RKO (cell line): Measurements from ENCODE around the gene SBF2.
"Not testable (repeated sequence)": the region's sequence is repeated elsewhere in the genome, so short reads cannot be mapped to it uniquely, and the experiment has no call there.

ENCODE experiments used
- DNase-seq: peaks from one replicate; pipeline ENCODE4 v3.0.0-alpha.2; 2016; ENCODE audit warnings: low spot score

The SBF2 gene

DNA sequence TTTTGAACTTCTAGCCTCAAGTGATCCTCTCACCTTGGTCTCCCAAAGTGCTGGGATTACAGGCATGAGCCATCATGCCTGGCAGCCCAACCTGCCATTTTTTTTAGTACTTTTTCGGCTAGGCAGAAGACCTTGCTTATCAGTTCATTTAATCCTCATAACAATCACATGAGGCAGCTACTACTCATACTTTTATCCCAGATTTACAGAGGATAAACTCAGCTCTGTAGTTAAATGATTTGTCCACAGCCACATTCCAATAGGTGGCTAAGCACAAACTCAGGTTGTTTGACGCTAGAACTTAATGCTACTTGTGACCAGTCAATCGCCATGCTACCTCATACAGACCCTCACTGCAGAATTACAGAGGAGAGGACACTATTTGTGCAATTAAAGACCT lies 28.1 kb downstream of the SBF2 start:
- no peak for DNase-seq

DNA sequence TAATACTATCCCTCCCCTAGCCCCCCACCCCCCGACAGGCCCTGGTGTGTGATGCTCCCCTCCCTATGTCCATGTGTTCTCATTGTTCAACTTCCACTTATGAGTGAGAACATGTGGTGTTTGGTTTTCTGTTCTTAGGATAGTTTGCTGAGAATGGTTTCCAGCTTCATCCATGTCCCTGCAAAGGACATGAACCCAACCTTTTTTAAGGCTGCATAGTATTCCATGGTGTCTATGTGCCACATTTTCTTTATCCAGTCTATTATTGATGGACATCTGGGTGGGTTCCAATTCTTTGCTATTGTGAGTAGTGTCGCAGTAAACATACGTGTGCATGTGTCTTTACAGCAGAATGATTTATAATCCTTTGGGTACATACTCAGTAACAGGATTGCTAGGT lies 29.3 kb downstream of the SBF2 start:
- not testable (repeated sequence) for DNase-seq

DNA sequence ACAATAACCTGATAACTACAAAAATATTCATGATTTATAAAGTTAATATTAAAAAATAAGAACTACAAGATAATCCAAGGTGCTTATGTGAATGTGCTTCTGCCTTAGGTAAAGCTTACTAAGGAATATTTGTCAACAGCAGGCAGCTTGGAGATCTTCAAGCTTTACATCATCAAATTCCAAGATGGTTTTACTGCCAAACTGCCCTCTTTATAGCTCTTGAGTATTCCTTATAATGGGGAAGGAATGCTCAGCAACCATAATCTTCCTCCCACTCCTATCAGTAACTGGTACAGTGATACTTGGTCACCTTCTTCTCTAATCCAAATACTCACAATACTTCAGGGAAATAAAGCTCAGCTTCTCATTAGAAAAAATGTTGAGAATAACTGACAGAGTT lies 30.1 kb downstream of the SBF2 start:
- DNase-seq = no peak

- DNase-seq = no peak
These were observed 32.2 kb downstream of the SBF2 start for GRCh38 chr11:10261821-10262220.

DNA sequence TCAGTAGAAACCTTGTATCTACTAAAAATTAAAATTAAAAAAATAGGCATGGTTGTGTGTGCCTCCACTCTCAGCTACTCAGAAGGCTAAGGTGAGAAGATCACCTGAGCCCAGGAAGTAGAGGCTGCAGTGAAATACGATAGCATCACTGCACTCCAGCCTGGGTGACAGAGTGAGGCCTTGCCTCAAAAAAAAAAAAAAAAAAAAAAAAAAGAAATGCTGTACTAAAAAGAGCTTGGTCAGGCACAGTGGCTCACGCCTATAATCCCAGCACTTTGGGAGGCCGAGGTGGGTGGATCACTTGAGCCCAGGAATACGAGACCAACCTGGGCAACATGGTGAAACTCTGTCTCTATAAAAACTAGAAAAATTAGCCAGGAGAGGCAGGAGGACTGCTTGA lies 36.5 kb downstream of the SBF2 start:
- DNase-seq = no peak

GRCh38 chr11:10255388-10256125 lies 38.5 kb downstream of the SBF2 start:
- DNase-seq = no peak

DNA sequence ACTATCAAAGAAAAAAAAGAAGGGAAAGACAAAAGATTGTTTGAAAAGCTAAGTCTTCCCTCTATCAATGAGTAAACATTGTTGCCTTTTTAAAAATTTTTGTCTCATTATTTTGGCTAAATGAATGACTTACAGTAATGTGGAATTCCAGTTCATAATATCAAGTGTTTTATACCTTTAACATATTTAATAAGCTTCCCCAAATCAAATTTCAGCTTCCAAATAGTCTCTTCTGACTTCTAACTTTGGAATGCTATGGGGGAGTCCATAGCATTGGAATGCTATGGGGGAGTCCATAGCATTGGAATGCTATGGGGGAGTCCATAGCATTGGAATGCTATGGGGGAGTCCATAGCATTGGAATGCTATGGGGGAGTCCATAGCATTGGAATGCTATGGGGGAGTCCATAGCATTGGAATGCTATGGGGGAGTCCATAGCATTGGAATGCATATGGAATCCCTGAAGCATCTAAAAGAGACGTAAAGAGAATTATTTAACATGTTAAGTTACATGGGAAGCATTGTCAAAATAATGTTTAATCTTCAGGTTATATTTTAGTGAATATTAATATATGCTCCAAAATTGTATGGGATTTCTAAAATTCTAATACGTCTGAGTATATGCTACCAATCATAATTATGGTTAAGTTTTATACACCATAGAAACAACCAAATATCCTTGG lies 44.4 kb downstream of the SBF2 start:
- DNase-seq = not testable (repeated sequence)

DNA sequence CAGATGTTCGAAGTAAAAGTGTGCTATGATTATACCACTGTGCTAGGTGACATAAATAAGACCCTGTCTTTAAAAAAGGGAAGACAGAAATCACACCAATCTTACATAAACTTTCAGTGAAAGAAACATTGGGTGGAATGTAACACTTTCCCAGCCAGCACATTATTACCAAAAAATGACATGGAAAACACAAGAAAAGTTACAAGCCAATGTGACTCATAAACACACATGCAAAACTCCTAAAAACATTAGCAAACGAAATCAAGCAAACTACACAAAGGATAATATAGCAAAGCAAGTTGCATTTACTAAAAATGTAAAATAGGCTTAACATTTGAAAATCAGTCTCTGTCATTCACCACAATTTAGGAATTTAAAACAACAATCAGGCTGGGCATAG lies 47.0 kb downstream of the SBF2 start:
- no peak for DNase-seq

GRCh38 chr11:10243896-10244575 lies 50.0 kb downstream of the SBF2 start:
- no peak for DNase-seq

DNA sequence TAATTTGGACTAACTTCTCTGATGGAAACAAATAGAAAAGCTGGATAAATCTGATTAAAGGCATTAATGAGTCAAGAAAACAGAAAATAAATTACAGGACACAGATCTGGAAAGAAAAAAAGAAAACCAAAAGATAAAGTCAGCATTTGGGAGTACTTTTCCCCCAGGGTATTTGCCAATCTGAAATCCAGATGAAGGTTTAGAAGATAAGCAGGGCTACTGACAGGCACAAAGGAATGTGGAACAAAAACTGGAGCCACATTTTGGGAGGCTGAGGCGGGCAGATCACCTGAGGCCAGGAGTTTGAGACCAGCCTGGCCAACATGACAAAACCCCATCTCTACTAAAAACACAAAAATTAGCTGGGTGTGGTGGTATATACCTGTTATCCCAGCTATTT lies 57.2 kb downstream of the SBF2 start:
- DNase-seq = no peak

DNA sequence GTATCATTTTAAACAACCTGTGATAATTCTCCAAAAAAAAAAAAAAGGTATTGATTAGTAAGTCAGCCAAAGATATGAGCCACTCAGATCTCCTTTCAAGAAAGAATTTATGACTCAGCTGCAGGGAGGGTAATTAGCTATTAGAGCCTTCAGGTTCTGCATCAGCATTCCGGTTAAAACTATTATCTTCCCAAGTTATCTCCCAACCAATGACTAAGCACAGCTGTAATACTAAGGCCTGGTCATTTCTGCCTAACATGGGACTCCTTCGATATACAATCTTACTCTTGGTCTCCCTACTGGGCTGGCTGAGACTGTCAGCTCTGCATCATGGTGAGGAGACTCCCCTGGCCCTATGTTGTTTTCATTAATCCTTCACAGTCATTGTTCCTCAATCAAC lies 60.4 kb downstream of the SBF2 start:
- DNase-seq = peak; percentile 11

DNA sequence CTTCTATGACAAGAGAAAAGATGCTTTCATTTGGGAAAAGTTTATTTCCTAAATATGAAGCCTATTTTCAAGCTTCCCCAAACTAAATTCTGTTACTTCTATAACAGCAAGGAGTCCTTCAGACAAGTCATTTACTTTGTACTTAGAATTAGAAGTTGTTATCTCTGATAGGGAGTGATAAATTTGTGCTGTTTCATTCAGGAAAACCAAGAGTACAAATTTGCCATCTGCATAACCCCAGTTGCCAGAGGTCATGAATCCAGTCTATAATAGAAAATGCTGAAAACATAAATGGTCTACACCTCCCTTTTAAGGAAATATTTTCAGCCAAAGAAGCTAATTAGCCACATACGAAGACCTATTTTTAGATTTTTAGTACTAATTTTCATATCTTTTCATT lies 61.3 kb downstream of the SBF2 start:
- no peak for DNase-seq

GRCh38 chr11:10231803-10232202 lies 62.2 kb downstream of the SBF2 start:
- DNase-seq = not testable (repeated sequence)

DNA sequence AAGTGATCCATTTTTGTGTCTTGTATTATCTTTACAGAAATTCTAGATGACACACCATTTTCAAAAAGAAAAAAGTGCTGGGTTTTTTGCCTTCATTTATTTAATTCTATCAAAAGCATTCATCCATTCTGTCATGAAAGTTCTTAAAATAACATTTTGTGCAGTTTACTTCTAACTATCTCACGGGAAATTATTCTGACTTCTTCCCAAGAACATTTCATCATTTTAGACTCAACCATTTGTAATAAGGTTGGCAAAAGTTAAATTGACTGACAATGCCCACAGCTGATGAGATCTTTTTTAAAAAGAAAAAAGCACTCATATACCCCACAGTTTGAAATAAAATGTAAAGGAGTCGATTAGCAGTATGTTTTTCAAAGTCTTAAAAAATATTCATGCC lies 68.5 kb downstream of the SBF2 start:
- no peak for DNase-seq

GRCh38 chr11:10222399-10222798 lies 71.6 kb downstream of the SBF2 start:
- no peak for DNase-seq

GRCh38 chr11:10221342-10221741 lies 72.7 kb downstream of the SBF2 start:
- DNase-seq = no peak

DNA sequence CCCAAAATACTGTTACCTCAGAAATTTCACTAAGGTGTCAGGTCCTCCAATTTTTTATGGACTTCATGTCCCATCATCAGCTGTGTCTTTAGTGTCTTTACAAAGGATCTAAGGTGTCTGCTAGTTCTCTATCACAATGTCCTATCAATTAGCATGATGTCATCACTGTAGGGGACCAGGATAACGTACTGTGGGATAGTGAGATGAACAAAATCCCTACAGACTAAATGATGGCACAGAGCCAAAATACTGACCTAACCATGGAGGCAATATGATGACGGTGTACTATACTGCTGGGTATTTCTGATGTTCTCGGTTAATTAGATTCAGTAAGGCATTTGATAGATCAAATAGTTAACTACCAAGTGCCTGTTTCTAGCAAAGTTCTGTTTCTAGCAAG lies 82.5 kb downstream of the SBF2 start:
- DNase-seq = no peak

DNA sequence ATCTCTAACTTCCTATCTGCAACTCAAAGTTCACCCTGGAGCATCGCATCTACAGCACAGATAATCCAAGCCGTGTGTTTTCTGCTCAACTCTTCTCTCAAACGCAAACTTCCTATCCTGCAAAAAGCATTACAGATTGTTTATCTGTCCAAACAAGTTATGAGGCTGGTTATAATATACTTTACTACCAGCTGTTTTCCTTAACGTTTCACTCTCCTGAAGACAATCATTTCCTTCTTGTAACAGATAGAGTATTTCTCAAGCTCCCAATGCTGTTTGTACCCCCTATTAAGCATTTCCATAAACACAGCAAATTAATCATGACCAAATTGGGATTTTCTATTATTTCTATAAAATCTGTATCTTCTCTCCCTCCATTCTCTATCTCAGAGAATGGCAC lies 84.7 kb downstream of the SBF2 start:
- DNase-seq = no peak

DNA sequence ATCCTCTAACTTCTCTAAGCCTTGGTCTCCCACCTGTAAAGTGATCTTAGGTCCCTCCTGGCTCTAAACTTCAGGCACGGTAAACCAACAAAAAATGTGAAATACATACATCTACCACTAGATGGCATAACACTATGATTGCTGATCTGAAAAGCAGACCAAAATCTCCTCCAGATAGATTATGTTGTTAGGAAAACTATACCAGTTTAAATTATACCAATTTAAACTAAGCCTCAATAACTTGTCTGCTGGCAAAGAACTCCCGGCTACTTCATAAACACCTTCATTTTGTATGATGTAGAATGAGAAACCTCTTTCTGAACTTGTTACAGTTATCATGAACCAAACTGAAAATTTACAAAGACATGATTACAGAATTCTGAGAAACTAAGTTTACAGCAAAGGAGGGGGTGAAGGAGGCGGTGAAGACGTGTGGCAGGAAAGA lies 85.9 kb downstream of the SBF2 start:
- peak; percentile 68 for DNase-seq

- DNase-seq = no peak
These were observed 88.1 kb downstream of the SBF2 start for GRCh38 chr11:10205928-10206327.

DNA sequence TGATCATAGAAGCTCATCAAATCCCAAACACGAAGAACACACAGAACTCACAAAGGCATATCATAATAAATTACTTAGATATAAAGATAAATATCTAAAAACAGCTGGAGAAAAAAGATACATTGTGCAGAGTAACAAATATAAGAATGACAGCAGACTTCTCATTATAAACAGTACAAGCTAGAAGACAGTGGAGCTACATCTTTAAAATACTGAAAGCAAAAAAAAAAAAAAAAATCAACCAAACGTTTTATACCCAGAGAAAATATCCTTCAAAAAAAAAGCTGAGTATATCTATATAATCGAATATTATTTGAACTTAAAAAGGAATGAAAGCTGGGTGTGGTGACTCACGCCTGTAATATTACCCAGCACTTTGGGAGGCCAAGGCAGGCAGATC lies 90.0 kb downstream of the SBF2 start:
- DNase-seq = peak; percentile 14

- no peak for DNase-seq
These were observed 92.7 kb downstream of the SBF2 start for GRCh38 chr11:10201343-10201742.

- DNase-seq = no peak
These were observed 96.9 kb downstream of the SBF2 start for GRCh38 chr11:10197091-10197490.
